Upper lobe of left lung (tissue), 6 donors: ENCODE measurements around the gene C2. TPM values are rescaled to one million over a fixed set of nuclear protein-coding genes. Genes with fewer than 3 reads are reported as not detected.

ENCODE experiments used
- ATAC-seq, 2 donors: fragments of 200-7000 bp; cut with Tn5 transposase; one replicate each; pipeline ENCODE4 v1.9.1; 2022; ENCODE audit warnings: mild to moderate bottlenecking in 2 of 2, moderate library complexity in 2 of 2; ENCODE audit not compliant: low FRiP score in 2 of 2
- DNase-seq, 2 donors: peaks; one replicate each; pipeline ENCODE4 v3.0.0-alpha.2; 2019 to 2020
- H3K27ac ChIP-seq, 4 donors: fragments of 200-600 bp; sonication (generic); one replicate each; pipeline ENCODE4 v1.5.1; 2016 to 2019
- H3K27me3 ChIP-seq, 4 donors: fragments of 200-600 bp; sonication (generic); one replicate each; pipeline ENCODE4 v1.5.1; 2017 to 2019
- H3K36me3 ChIP-seq, 4 donors: fragments of 200-600 bp; sonication (generic); one replicate each; pipeline ENCODE4 v1.5.1; 2016 to 2019
- H3K4me1 ChIP-seq, 4 donors: fragments of 200-600 bp; sonication (generic); one replicate each; pipeline ENCODE4 v1.5.1; 2018 to 2019
- H3K4me3 ChIP-seq, 4 donors: fragments of 200-600 bp; sonication (generic); one replicate each; pipeline ENCODE4 v1.5.1; 2017 to 2019; ENCODE audit warnings: mild to moderate bottlenecking in 2 of 4, moderate library complexity in 1 of 4
- H3K9me3 ChIP-seq, 4 donors: fragments of 200-600 bp; sonication (generic); one replicate each; pipeline ENCODE4 v1.5.1; 2018 to 2019
- EP300 ChIP-seq, 4 donors: sonication (generic); formaldehyde crosslinking; IDR thresholded peaks; one replicate each; pipeline ENCODE4 v1.5.1; 2017; ENCODE audit warnings: antibody characterized with exemption in 4 of 4, control low read depth in 2 of 4
- POLR2A ChIP-seq, 4 donors: fragments of 450-650 bp; IDR thresholded peaks; one replicate each; pipeline ENCODE4 v1.5.1; 2016 to 2017; ENCODE audit warnings: antibody characterized with exemption in 4 of 4, mild to moderate bottlenecking in 2 of 4
- POLR2AphosphoS5 ChIP-seq, 2 donors: sonication (generic); formaldehyde crosslinking; IDR thresholded peaks; one replicate each; pipeline ENCODE4 v1.5.1; 2017; ENCODE audit warnings: antibody characterized with exemption in 2 of 2
- WGBS, 2 donors: methylation state at CpG; one replicate each; pipeline ENCODE4 v1.1.5; 2017 to 2018; 5-methylcytosine and 5-hydroxymethylcytosine counted together
- total RNA-seq, 6 donors: library from RNA; depleted of rRNA in 4 of 6; stranded (reverse); fragments of >200 nt in 4 of 6; gene quantifications; one replicate each; pipeline versions ENCODE4 v1.1.0 to v1.2.1, GENCODE V29; 2016 to 2021
- TF ChIP-seq, protein P1 (sequence below), 6 experiments: fragments of 450-650 bp in 4 of 6; fragments of 200-600 bp in 2 of 6; sonication (generic) in 2 of 6; IDR thresholded peaks; one replicate each; pipeline ENCODE4 v1.5.1; 2016 to 2019; ENCODE audit warnings: antibody characterized with exemption in 6 of 6
- donor health status: DM: no; HTN: no; CAD: no; lungs with moderate emphysema.
- donor health status: DM: no; HTN: yes; CAD: no; lungs with severe emphysema.

Gene C2
- total RNA-seq, 6 donors from 2014 or later: 119 to 322 (median 233) TPM

GRCh38 chr6:31889331-31889972, 38.1 kb upstream of the C2 start:
- WGBS, 2 donors: 94 to 98% methylated on average over 3 of the region's 3 CpGs
- peaks cover 30 to 96% (median 74%) of the 10 kb centered on the region in 4 donors for H3K36me3 ChIP-seq

GRCh38 chr6:31892821-31893220, 34.7 kb upstream of the C2 start:
- no peak overlapping the region for H3K4me3 ChIP-seq
- no peak overlapping the region for H3K27ac ChIP-seq
- DNase-seq: no peak
- no peaks in the 10 kb centered on the region for H3K9me3 ChIP-seq
- peaks cover 6 to 13% (median 9%) of the 10 kb centered on the region in 4 donors for H3K4me1 ChIP-seq
- no peaks in the 10 kb centered on the region for H3K27me3 ChIP-seq
- WGBS, 2 donors: 20 to 81% methylated on average over 1 to 6 of the region's 6 CpGs
- TF ChIP-seq EP300 (IDR thresholded peaks at IDR 0.05) (no peak), POLR2A (IDR thresholded peaks at IDR 0.05) (no peak), POLR2AphosphoS5 (IDR thresholded peaks at IDR 0.05) (no peak)
- TF ChIP-seq, protein P1, sequence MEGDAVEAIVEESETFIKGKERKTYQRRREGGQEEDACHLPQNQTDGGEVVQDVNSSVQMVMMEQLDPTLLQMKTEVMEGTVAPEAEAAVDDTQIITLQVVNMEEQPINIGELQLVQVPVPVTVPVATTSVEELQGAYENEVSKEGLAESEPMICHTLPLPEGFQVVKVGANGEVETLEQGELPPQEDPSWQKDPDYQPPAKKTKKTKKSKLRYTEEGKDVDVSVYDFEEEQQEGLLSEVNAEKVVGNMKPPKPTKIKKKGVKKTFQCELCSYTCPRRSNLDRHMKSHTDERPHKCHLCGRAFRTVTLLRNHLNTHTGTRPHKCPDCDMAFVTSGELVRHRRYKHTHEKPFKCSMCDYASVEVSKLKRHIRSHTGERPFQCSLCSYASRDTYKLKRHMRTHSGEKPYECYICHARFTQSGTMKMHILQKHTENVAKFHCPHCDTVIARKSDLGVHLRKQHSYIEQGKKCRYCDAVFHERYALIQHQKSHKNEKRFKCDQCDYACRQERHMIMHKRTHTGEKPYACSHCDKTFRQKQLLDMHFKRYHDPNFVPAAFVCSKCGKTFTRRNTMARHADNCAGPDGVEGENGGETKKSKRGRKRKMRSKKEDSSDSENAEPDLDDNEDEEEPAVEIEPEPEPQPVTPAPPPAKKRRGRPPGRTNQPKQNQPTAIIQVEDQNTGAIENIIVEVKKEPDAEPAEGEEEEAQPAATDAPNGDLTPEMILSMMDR (IDR thresholded peaks at IDR 0.05): no peak
- no peak for ATAC-seq
- peaks cover 11 to 80% (median 55%) of the 10 kb centered on the region in 4 donors for H3K36me3 ChIP-seq

More at GRCh38 chr6:31889331-31889972, 38.1 kb upstream of the C2 start:
- ATAC-seq (no peak), DNase-seq (no peak)
- no peak for TF ChIP-seq EP300 (IDR thresholded peaks at IDR 0.05)
- no peak for TF ChIP-seq POLR2A (IDR thresholded peaks at IDR 0.05)
- TF ChIP-seq POLR2AphosphoS5 (IDR thresholded peaks at IDR 0.05): no peak
- TF ChIP-seq, protein P1 (IDR thresholded peaks at IDR 0.05): no peak
- H3K4me3 ChIP-seq: no peak overlapping the region
- no peaks in the 10 kb centered on the region for H3K4me1 ChIP-seq
- H3K27me3 ChIP-seq: no peaks in the 10 kb centered on the region
- no peak overlapping the region for H3K27ac ChIP-seq
- H3K9me3 ChIP-seq: no peaks in the 10 kb centered on the region

GRCh38 chr6:31896493-31896855, 31.0 kb upstream of the C2 start:
- ATAC-seq (no peak), DNase-seq (no peak)
- WGBS, 2 donors: 50 to 53% methylated on average over 4 of the region's 4 CpGs
- Histone ChIP-seq H3K4me1 (peaks cover 15 to 46% (median 33%) of the 10 kb centered on the region in 4 donors), H3K36me3 (peaks cover 5 to 47% (median 30%) of the 10 kb centered on the region in 4 donors), H3K9me3 (no peaks in the 10 kb centered on the region), H3K27me3 (no peaks in the 10 kb centered on the region), H3K4me3 (peak overlapping the region; percentile 52 to 100 (median 96)), H3K27ac (peak overlapping the region; percentile 73 to 94 (median 82))
- TF ChIP-seq POLR2A (IDR thresholded peaks at IDR 0.05) (no peak), EP300 (IDR thresholded peaks at IDR 0.05) (no peak), POLR2AphosphoS5 (IDR thresholded peaks at IDR 0.05) (no peak)
- TF ChIP-seq, protein P1 (IDR thresholded peaks at IDR 0.05): no peak

DNA sequence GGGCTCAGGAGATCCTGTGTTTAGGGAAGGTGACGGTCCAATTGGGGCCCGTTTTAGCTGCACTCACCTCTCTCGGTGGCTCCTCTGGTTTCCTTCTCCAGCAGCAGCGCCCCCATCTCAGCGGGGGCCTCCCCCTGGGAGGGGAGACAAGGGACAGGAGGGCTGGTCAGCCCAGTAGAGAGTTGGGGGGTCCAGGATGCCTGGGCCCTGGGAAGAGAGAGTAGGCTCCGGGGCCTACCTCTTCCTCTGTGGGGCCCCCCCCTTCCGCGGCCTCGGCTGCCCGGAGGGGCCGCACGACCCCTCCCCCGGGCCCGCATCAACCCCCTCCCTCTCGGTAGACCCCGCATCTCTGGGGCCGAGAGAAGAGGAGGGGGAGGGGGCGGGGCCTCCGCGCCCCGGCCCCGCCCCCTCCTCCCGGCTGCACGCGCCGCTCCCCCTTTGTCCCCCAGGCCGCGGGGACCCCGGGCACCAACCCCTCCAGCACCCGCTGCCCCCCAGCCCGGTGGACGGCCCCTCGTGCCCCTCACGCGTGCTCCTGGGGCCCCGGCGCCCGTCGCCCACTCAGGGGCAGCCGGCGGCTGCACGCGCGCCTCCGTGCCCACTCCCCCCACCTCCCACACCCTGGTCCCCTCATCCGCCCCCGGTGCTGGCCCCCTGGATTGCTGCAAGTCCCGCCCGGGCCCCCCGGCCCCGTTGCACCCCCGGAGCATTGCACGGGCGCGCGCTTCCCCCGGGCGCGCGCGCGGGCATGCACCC, 30.5 kb upstream of the C2 start:
- DNase-seq (no peak), ATAC-seq (peak in 1 of 2 donors; percentile 3)
- 3% methylated on average over 4 to 11 of the region's 62 CpGs for WGBS, 2 donors
- no peak for TF ChIP-seq EP300 (IDR thresholded peaks at IDR 0.05)
- TF ChIP-seq POLR2AphosphoS5 (IDR thresholded peaks at IDR 0.05): no peak
- TF ChIP-seq POLR2A (IDR thresholded peaks at IDR 0.05): no peak
- TF ChIP-seq, protein P1 (IDR thresholded peaks at IDR 0.05): peak in 1 of 6 experiments; percentile 43
- H3K4me1 ChIP-seq: peaks cover 15 to 48% (median 33%) of the 10 kb centered on the region in 4 donors
- H3K9me3 ChIP-seq: no peaks in the 10 kb centered on the region
- H3K36me3 ChIP-seq: peaks cover 5 to 41% (median 26%) of the 10 kb centered on the region in 4 donors
- H3K4me3 ChIP-seq: peak overlapping the region; percentile 52 to 100 (median 96)
- H3K27ac ChIP-seq: peak overlapping the region; percentile 73 to 94 (median 82)
- no peaks in the 10 kb centered on the region for H3K27me3 ChIP-seq
